H1 (cell line): ENCODE results near the gene CBFB.

ENCODE experiments used
- BRCA1 ChIP-seq: IDR thresholded peaks from 2 replicates; pipeline ENCODE4 v1.6.1; 2012; ENCODE audit warnings: low read depth, low read length, improper control_type of control experiment
- EZH2 ChIP-seq: fragments of 200-600 bp; sonication (generic); IDR thresholded peaks from 2 replicates; pipeline ENCODE4 v1.7.1; 2012; ENCODE audit warnings: low read depth, mild to moderate bottlenecking, moderate library complexity, low read length, inconsistent platforms; ENCODE audit not compliant: severe bottlenecking
- JUN ChIP-seq: IDR thresholded peaks from 2 replicates; pipeline ENCODE4 v1.6.1; 2011; ENCODE audit warnings: low read depth, mild to moderate bottlenecking, improper control_type of control experiment, low read length
- KDM5A ChIP-seq: fragments of 200-600 bp; IDR thresholded peaks from 2 replicates; pipeline ENCODE4 v1.7.1; 2012; ENCODE audit warnings: mild to moderate bottlenecking, low read length, inconsistent platforms, mixed read lengths
- POLR2AphosphoS5 ChIP-seq: IDR thresholded peaks from 2 replicates; pipeline ENCODE4 v1.6.1; 2011; ENCODE audit warnings: low read depth, low read length
- SIN3A ChIP-seq, 2 experiments: IDR thresholded peaks in 1 of 2; conservative IDR thresholded peaks in 1 of 2; 2 replicates each; pipeline ENCODE4 v1.6.1; 2011 to 2012; ENCODE audit warnings: low read length in 2 of 2, improper control_type of control experiment in 1 of 2, low read depth in 1 of 2, mild to moderate bottlenecking in 1 of 2
- SUZ12 ChIP-seq: fragments of 200-600 bp; sonication (generic); IDR thresholded peaks from 2 replicates; pipeline ENCODE4 v1.6.1; 2012; ENCODE audit warnings: mild to moderate bottlenecking, inconsistent platforms, low read length, moderate library complexity, mixed read lengths
- TAF1 ChIP-seq: IDR thresholded peaks from 2 replicates; pipeline ENCODE4 v1.6.1; 2011; ENCODE audit warnings: mild to moderate bottlenecking, low read depth, low read length
- YY1 ChIP-seq: IDR thresholded peaks from 2 replicates; pipeline ENCODE4 v1.6.1; 2011; ENCODE audit warnings: low read depth, mild to moderate bottlenecking, low read length
- TF ChIP-seq, protein P1 (sequence below), 3 experiments: IDR thresholded peaks; 1 replicate in 2 of 3; 2 replicates in 1 of 3; pipeline versions ENCODE4 v1.5.1 to v1.6.1; 2011; ENCODE audit warnings: low read length in 3 of 3, mild to moderate bottlenecking in 3 of 3, inconsistent platforms in 2 of 3, low read depth in 1 of 3, moderate library complexity in 1 of 3; ENCODE audit not compliant: insufficient read depth in 1 of 3; ENCODE audit errors: control extremely low read depth in 1 of 3

DNA sequence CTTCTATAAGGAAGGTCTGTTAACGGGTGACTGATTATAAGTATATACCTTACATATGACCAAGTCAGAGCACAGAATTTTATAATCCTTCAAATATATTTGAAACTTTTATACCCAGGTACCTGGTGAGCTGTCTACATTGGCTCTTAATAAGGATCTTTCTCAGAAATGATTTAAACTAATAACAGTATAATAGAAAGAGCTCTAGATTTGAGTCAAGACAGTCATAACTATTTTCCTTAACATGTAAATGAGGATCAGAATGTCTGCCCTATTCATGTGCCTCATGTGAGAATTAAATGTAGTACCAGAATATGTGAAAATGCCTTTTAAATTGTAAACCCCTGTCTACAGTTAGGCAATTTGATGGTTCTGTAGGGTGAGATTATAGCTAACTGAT, 14.5 kb downstream of the CBFB start:
- TF ChIP-seq, protein P1, sequence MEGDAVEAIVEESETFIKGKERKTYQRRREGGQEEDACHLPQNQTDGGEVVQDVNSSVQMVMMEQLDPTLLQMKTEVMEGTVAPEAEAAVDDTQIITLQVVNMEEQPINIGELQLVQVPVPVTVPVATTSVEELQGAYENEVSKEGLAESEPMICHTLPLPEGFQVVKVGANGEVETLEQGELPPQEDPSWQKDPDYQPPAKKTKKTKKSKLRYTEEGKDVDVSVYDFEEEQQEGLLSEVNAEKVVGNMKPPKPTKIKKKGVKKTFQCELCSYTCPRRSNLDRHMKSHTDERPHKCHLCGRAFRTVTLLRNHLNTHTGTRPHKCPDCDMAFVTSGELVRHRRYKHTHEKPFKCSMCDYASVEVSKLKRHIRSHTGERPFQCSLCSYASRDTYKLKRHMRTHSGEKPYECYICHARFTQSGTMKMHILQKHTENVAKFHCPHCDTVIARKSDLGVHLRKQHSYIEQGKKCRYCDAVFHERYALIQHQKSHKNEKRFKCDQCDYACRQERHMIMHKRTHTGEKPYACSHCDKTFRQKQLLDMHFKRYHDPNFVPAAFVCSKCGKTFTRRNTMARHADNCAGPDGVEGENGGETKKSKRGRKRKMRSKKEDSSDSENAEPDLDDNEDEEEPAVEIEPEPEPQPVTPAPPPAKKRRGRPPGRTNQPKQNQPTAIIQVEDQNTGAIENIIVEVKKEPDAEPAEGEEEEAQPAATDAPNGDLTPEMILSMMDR (IDR thresholded peaks at IDR 0.05; ENCODE audit: control extremely low read depth in 1 of 3, insufficient read depth in 1 of 3, low read depth in 1 of 3, low read length in 3 of 3) = no peak
- TF ChIP-seq SUZ12 (no peak), TAF1 (no peak), SIN3A (conservative IDR thresholded peaks at IDR 0.05 in 1 of 2, IDR thresholded peaks at IDR 0.05 in 1 of 2; ENCODE audit: low read depth in 1 of 2, low read length in 2 of 2) (no peak), EZH2 (no peak), YY1 (no peak), KDM5A (no peak), POLR2AphosphoS5 (no peak), BRCA1 (no peak), JUN (no peak)
